ENCODE measurements around the gene KCNMA1.

GRCh38 chr10:77626266-77626935, 11.2 kb downstream of the KCNMA1 start:
- TF ChIP-seq MAX (IDR thresholded peaks at IDR 0.05) = no peak
- no peak for TF ChIP-seq CTCF (IDR thresholded peaks at IDR 0.05 in 2 of 3, conservative IDR thresholded peaks at IDR 0.05 in 1 of 3; ENCODE audit: borderline replicate concordance in 1 of 3, insufficient read depth in 1 of 3, low read depth in 2 of 3, low read length in 2 of 3)
- no peak for TF ChIP-seq ATF3 (IDR thresholded peaks at IDR 0.05)
- TF ChIP-seq ZFX (IDR thresholded peaks at IDR 0.05) = no peak
- no peak for TF ChIP-seq EZH2 (IDR thresholded peaks at IDR 0.05)
- TF ChIP-seq POLR2AphosphoS5 (IDR thresholded peaks at IDR 0.05; ENCODE audit: low read depth, low read length) = no peak
- TF ChIP-seq SIN3A (IDR thresholded peaks at IDR 0.05; ENCODE audit: low read depth) = no peak
- no peak for TF ChIP-seq TCF7L2 (IDR thresholded peaks at IDR 0.05; ENCODE audit: borderline replicate concordance, extremely low read depth, insufficient read depth, insufficient read length)
- no peak for TF ChIP-seq ZNF274 (IDR thresholded peaks at IDR 0.05; ENCODE audit: low read depth, low read length)
- TF ChIP-seq REST (IDR thresholded peaks at IDR 0.05; ENCODE audit: low read depth) = no peak
- TF ChIP-seq EZH2phosphoT487 (IDR thresholded peaks at IDR 0.05; ENCODE audit: borderline replicate concordance) = no peak

Data from HCT116 (cell line).